ENCODE measurements around the gene DUSP9.
"Not testable (repeated sequence)": the region's sequence is repeated elsewhere in the genome, so short reads cannot be mapped to it uniquely, and the experiment has no call there.

The DUSP9 gene

DNA sequence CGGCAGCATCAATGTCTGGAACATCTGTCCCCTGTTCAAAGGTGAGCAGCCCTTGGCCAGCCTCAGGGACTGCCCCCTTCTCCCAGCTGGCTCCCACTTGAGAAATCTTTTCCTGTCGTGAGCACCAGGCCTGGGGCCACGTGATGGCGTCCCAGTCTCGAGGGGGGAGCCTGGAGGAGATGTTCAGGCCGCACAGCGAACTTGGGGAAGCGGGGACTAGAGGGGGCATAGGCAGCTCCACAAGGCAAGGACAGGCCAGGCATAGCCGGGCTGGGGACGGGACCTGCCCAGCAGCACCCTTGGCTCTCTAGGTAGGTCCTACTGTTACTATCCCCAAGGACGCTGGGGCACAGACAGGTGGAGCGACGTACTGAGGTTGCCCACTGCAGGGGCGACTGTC lies 43.5 kb downstream of the DUSP9 start:
- no peak overlapping the region for H3K4me3 Mint-ChIP-seq
- DNase-seq (ENCODE audit: low spot score): no peak
- H3K4me1 Mint-ChIP-seq (ENCODE audit: low read depth): no peaks in the 10 kb centered on the region
- H3K36me3 Mint-ChIP-seq (ENCODE audit: low read depth): no peaks in the 10 kb centered on the region
- H3K9me3 Mint-ChIP-seq: no peaks in the 10 kb centered on the region
- H3K27me3 Mint-ChIP-seq (ENCODE audit: low read depth): peaks cover 11% of the 10 kb centered on the region
- H3K27ac Mint-ChIP-seq: no peak overlapping the region

DNA sequence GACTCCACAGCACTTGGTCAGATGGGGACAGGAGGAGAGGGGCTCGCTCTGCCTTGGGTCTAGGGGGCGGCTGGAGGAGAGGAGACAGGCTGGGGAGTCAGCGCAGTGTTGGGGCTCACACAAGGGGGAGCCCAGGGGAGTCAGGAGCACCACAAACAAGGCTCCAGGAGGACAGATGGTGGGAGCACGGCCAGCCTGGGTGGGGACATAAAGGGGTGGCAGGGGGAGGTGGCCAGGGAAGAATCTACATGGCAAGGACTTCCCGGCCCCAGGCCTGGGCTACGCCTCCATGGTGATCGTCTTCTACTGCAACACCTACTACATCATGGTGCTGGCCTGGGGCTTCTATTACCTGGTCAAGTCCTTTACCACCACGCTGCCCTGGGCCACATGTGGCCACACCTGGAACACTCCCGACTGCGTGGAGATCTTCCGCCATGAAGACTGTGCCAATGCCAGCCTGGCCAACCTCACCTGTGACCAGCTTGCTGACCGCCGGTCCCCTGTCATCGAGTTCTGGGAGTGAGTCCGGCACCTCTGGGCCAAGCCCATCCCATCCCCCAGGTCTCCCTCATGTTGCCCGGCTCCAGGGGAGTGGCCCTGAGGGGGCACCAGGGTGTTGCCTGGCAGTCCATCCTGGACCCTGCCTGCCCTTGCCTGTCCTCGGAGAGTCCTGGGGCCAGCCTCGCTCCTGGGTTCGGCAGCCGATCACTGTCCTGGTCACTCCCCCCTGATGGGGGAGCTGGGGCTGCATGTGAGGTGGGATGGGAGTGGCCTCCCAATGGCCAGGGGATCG lies 44.2 kb downstream of the DUSP9 start:
- H3K27me3 Mint-ChIP-seq (ENCODE audit: low read depth); H3K36me3 Mint-ChIP-seq (ENCODE audit: low read depth): not testable (repeated sequence)

DNA sequence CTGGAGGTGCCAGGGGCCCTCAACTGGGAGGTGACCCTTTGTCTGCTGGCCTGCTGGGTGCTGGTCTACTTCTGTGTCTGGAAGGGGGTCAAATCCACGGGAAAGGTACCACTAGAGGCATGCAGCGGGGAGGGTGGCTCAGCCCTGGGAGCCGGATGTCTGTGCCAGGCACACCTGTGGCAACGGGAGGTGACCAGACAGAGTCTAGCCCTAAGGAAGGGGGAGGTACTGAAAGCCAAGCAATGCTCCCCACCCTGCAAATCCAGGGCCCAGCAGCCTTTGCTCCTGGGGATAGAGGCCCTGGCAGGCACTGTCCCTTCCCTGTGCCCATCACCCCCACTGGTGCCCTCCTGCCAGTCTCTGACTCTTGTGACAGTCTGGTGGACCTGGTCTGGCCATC lies 45.0 kb downstream of the DUSP9 start:
- Mint-ChIP-seq H3K4me1 (ENCODE audit: low read depth) (no peaks in the 10 kb centered on the region), H3K36me3 (ENCODE audit: low read depth) (no peaks in the 10 kb centered on the region), H3K27me3 (ENCODE audit: low read depth) (peaks cover 3% of the 10 kb centered on the region), H3K9me3 (no peaks in the 10 kb centered on the region), H3K27ac (no peak overlapping the region), H3K4me3 (no peak overlapping the region)
- DNase-seq (ENCODE audit: low spot score): no peak

More for the DNA sequence above, 44.2 kb downstream of the DUSP9 start:
- H3K4me3 Mint-ChIP-seq; DNase-seq (ENCODE audit: low spot score); H3K9me3 Mint-ChIP-seq; H3K4me1 Mint-ChIP-seq (ENCODE audit: low read depth); H3K27ac Mint-ChIP-seq: not testable (repeated sequence)

GRCh38 chrX:153692611-153693156 lies 45.7 kb downstream of the DUSP9 start:
- H3K4me3 Mint-ChIP-seq: no peak overlapping the region
- H3K9me3 Mint-ChIP-seq: no peaks in the 10 kb centered on the region
- H3K27ac Mint-ChIP-seq: no peak overlapping the region
- DNase-seq (ENCODE audit: low spot score): no peak
- H3K4me1 Mint-ChIP-seq (ENCODE audit: low read depth): no peaks in the 10 kb centered on the region
- H3K27me3 Mint-ChIP-seq (ENCODE audit: low read depth): peaks cover 3% of the 10 kb centered on the region
- H3K36me3 Mint-ChIP-seq (ENCODE audit: low read depth): peaks cover 3% of the 10 kb centered on the region

- no peaks in the 10 kb centered on the region for H3K9me3 Mint-ChIP-seq
- DNase-seq (ENCODE audit: low spot score): no peak
- H3K27ac Mint-ChIP-seq: no peak overlapping the region
- H3K4me1 Mint-ChIP-seq (ENCODE audit: low read depth): no peaks in the 10 kb centered on the region
- no peak overlapping the region for H3K4me3 Mint-ChIP-seq
- peaks cover 3% of the 10 kb centered on the region for H3K27me3 Mint-ChIP-seq (ENCODE audit: low read depth)
- peaks cover 3% of the 10 kb centered on the region for H3K36me3 Mint-ChIP-seq (ENCODE audit: low read depth)
Measured at GRCh38 chrX:153693216-153694086, 46.4 kb downstream of the DUSP9 start.

- not testable (repeated sequence) for H3K9me3 Mint-ChIP-seq; H3K4me1 Mint-ChIP-seq (ENCODE audit: low read depth); H3K4me3 Mint-ChIP-seq; H3K27me3 Mint-ChIP-seq (ENCODE audit: low read depth); H3K27ac Mint-ChIP-seq; H3K36me3 Mint-ChIP-seq (ENCODE audit: low read depth); DNase-seq (ENCODE audit: low spot score)
Measured at GRCh38 chrX:153694256-153694655, 47.3 kb downstream of the DUSP9 start.

GRCh38 chrX:153694687-153695270 lies 47.8 kb downstream of the DUSP9 start:
- H3K27ac Mint-ChIP-seq: no peak overlapping the region
- H3K36me3 Mint-ChIP-seq (ENCODE audit: low read depth): peaks cover 5% of the 10 kb centered on the region
- no peaks in the 10 kb centered on the region for H3K9me3 Mint-ChIP-seq
- H3K27me3 Mint-ChIP-seq (ENCODE audit: low read depth): peaks cover 1% of the 10 kb centered on the region
- DNase-seq (ENCODE audit: low spot score): no peak
- no peaks in the 10 kb centered on the region for H3K4me1 Mint-ChIP-seq (ENCODE audit: low read depth)
- no peak overlapping the region for H3K4me3 Mint-ChIP-seq

DNA sequence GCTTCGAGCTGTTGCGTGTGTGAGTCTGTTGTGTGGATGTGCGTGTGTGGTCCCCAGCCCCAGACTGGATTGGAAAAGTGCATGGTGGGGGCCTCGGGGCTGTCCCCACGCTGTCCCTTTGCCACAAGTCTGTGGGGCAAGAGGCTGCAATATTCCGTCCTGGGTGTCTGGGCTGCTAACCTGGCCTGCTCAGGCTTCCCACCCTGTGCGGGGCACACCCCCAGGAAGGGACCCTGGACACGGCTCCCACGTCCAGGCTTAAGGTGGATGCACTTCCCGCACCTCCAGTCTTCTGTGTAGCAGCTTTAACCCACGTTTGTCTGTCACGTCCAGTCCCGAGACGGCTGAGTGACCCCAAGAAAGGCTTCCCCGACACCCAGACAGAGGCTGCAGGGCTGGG lies 49.1 kb downstream of the DUSP9 start:
- H3K9me3 Mint-ChIP-seq: no peaks in the 10 kb centered on the region
- H3K4me3 Mint-ChIP-seq: no peak overlapping the region
- H3K27ac Mint-ChIP-seq: no peak overlapping the region
- peaks cover 5% of the 10 kb centered on the region for H3K36me3 Mint-ChIP-seq (ENCODE audit: low read depth)
- DNase-seq (ENCODE audit: low spot score): no peak
- no peaks in the 10 kb centered on the region for H3K4me1 Mint-ChIP-seq (ENCODE audit: low read depth)
- H3K27me3 Mint-ChIP-seq (ENCODE audit: low read depth): no peaks in the 10 kb centered on the region

GRCh38 chrX:153696538-153696937 lies 49.5 kb downstream of the DUSP9 start:
- H3K36me3 Mint-ChIP-seq (ENCODE audit: low read depth); H3K27ac Mint-ChIP-seq; H3K4me1 Mint-ChIP-seq (ENCODE audit: low read depth); H3K9me3 Mint-ChIP-seq; H3K27me3 Mint-ChIP-seq (ENCODE audit: low read depth); H3K4me3 Mint-ChIP-seq; DNase-seq (ENCODE audit: low spot score): not testable (repeated sequence)

GRCh38 chrX:153696986-153697722 lies 50.2 kb downstream of the DUSP9 start:
- H3K4me3 Mint-ChIP-seq; H3K4me1 Mint-ChIP-seq (ENCODE audit: low read depth); H3K27ac Mint-ChIP-seq; H3K27me3 Mint-ChIP-seq (ENCODE audit: low read depth); H3K36me3 Mint-ChIP-seq (ENCODE audit: low read depth); DNase-seq (ENCODE audit: low spot score); H3K9me3 Mint-ChIP-seq: not testable (repeated sequence)

DNA sequence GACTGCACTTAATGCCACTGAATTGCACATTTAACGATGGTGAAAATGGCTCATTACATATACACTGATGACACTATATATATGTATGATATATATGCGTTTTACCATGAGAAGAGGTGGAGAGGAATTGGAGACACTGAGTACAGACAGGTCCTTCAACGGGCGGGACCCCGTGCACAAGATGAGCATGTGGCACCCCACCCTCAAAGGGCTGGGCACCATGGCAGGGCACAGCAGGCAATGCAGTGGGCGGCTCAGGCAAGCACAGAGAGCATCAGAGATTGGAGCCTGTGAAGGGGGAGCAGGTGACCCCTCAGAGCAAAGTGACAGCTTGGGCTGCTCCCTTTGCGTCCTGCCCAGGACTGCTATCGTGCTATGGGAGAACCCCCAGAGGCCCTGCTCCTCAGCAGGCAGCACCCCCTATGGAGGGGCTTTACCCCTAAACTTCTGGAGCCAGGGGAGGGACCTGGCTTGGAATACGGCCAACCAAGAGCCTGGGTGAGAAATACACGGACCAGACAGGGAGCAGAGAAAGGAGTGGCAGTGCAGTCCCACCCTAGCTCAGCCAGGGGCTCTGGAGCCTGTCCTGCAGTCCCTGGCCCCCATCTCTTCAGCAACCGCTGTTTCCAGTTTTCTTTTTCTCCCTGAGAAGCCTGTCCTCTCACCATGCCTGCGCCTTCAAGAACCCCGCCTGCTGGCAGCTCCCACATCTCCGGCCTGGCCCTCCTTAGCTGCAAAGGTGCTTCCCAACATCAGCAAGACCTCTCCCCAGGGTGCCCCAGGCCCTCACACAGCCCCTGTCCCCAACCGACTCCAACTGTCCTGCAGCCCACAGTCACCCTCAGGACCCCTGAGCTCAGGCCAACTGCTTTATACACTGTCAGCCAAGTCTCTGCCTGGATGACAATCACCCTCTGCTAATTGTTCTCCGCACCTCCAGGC lies 51.2 kb downstream of the DUSP9 start:
- H3K4me1 Mint-ChIP-seq (ENCODE audit: low read depth): no peaks in the 10 kb centered on the region
- H3K27ac Mint-ChIP-seq: no peak overlapping the region
- H3K9me3 Mint-ChIP-seq: no peaks in the 10 kb centered on the region
- DNase-seq (ENCODE audit: low spot score): no peak
- H3K27me3 Mint-ChIP-seq (ENCODE audit: low read depth): no peaks in the 10 kb centered on the region
- H3K4me3 Mint-ChIP-seq: no peak overlapping the region
- peaks cover 7% of the 10 kb centered on the region for H3K36me3 Mint-ChIP-seq (ENCODE audit: low read depth)

DNA sequence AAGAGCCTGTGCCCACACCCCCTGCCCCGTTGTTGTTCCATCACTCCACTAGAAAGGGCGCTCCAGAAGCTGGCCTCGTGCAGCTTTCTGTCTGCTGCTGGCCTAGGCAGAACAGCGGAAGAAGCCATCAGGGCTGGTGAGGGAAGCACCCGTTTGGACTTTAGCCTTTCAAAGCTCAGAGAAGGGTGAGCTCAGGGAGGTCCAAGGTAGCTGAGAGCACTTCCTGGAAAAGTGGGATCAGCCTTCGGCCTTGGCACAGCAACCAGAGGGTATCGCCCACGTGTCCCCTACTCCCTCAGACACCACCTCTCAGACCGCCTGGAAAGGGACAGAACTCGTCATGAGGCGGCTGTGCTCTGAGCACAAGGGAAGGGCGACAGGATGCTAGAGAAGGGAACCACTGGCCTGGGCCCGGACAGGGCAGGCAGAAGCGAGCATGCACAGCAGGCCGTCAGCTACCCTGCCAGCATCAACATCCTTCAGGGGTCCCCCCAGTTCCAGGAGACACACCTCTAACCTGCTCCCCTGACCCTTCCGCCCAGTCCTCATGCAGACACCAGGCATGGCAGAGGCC lies 52.3 kb downstream of the DUSP9 start:
- not testable (repeated sequence) for DNase-seq (ENCODE audit: low spot score); H3K4me3 Mint-ChIP-seq; H3K27me3 Mint-ChIP-seq (ENCODE audit: low read depth); H3K9me3 Mint-ChIP-seq; H3K27ac Mint-ChIP-seq; H3K36me3 Mint-ChIP-seq (ENCODE audit: low read depth); H3K4me1 Mint-ChIP-seq (ENCODE audit: low read depth)

Measured in T-helper 2 cell treated with Interferon-gamma antibody and Interleukin-4, amounts not matched to agents 5 μg/mL and 100 μg/mL, for 36 hours (primary cell).